SK-N-SH (cell line): ENCODE results near the gene PRICKLE2.

Source experiments
- EP300 ChIP-seq, 2 experiments: IDR thresholded peaks; 2 replicates each; pipeline versions ENCODE4 v1.4.0 to v1.6.1; 2012; ENCODE audit warnings: borderline replicate concordance in 1 of 2, low read depth in 1 of 2, low read length in 1 of 2
- JUND ChIP-seq: IDR thresholded peaks from 2 replicates; pipeline ENCODE4 v1.4.0; 2012
- RFX5 ChIP-seq: IDR thresholded peaks from 2 replicates; pipeline ENCODE4 v1.6.1; 2012; ENCODE audit warnings: mild to moderate bottlenecking, improper control_type of control experiment, low read length
- SMC3 ChIP-seq: IDR thresholded peaks from 2 replicates; pipeline ENCODE4 v1.6.1; 2012; ENCODE audit warnings: low read depth, low read length, improper control_type of control experiment
- TAF1 ChIP-seq: IDR thresholded peaks from 2 replicates; pipeline ENCODE4 v1.6.1; 2012; ENCODE audit warnings: low read depth, mild to moderate bottlenecking, low read length, moderate library complexity, borderline replicate concordance
- YY1 ChIP-seq: IDR thresholded peaks from 2 replicates; pipeline ENCODE4 v1.4.0; 2012; ENCODE audit warnings: low read depth, mild to moderate bottlenecking
- TF ChIP-seq, protein P1 (sequence below): fragments of 200-600 bp; sonication (generic); IDR thresholded peaks from 2 replicates; pipeline ENCODE4 v1.6.1; 2017; ENCODE audit warnings: antibody characterized with exemption, mild to moderate bottlenecking, moderate library complexity
- TF ChIP-seq, protein P2 (sequence below): fragments of 150-350 bp; IDR thresholded peaks from 2 replicates; pipeline ENCODE4 v1.6.1; 2017; ENCODE audit warnings: antibody characterized with exemption, low read length, low read depth, borderline replicate concordance

DNA sequence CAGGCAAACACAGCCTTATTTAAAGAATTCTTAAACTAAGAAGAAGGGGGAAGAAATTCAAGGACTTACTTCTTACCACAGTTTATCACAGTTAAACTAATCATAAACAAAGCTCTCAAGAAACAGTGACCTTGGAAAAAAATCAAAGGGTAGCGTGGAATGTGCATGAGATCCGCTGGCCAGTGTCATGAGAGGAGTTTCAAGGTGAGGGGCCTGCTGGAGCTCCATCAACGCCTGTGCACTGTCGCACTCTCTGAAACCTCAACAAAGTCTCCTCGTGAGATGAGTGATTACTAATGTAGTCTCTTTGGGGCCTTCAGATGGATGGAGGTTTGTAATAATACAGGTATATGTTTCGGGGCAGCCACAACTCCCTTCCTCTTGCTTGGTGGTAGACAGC is 28.4 kb upstream of the PRICKLE2 start:
- TF ChIP-seq SMC3 (no peak), TAF1 (no peak), RFX5 (no peak), JUND (no peak), YY1 (no peak), EP300 (IDR thresholded peaks at IDR 0.05; ENCODE audit: borderline replicate concordance in 1 of 2, low read depth in 1 of 2, low read length in 1 of 2) (no peak)
- TF ChIP-seq, protein P1, sequence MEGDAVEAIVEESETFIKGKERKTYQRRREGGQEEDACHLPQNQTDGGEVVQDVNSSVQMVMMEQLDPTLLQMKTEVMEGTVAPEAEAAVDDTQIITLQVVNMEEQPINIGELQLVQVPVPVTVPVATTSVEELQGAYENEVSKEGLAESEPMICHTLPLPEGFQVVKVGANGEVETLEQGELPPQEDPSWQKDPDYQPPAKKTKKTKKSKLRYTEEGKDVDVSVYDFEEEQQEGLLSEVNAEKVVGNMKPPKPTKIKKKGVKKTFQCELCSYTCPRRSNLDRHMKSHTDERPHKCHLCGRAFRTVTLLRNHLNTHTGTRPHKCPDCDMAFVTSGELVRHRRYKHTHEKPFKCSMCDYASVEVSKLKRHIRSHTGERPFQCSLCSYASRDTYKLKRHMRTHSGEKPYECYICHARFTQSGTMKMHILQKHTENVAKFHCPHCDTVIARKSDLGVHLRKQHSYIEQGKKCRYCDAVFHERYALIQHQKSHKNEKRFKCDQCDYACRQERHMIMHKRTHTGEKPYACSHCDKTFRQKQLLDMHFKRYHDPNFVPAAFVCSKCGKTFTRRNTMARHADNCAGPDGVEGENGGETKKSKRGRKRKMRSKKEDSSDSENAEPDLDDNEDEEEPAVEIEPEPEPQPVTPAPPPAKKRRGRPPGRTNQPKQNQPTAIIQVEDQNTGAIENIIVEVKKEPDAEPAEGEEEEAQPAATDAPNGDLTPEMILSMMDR = no peak
- TF ChIP-seq, protein P2, sequence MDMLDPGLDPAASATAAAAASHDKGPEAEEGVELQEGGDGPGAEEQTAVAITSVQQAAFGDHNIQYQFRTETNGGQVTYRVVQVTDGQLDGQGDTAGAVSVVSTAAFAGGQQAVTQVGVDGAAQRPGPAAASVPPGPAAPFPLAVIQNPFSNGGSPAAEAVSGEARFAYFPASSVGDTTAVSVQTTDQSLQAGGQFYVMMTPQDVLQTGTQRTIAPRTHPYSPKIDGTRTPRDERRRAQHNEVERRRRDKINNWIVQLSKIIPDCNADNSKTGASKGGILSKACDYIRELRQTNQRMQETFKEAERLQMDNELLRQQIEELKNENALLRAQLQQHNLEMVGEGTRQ = no peak
